HEK293 (cell line): ENCODE results near the gene REX1BD.

ENCODE experiments used
- CTCF ChIA-PET: fragments of 350-600 bp; formaldehyde crosslinking; extraction: SDS; loops from one replicate; lab custom pipeline; 2021; ENCODE audit warnings: antibody characterized with exemption; lab: Yijun Ruan, JAX
- POLR2A ChIA-PET: fragments of 300-600 bp; formaldehyde crosslinking; extraction: SDS; loops from one replicate; lab custom pipeline; 2020; ENCODE audit warnings: antibody characterized with exemption, inconsistent platforms; lab: Yijun Ruan, JAX
- H3K27ac ChIP-seq: fragments of 200-500 bp; sonication (Bioruptor generic); 2 replicates; pipeline ENCODE4 v1.5.1; 2014; ENCODE audit warnings: low read depth, low read length, control low read depth, inconsistent platforms; ENCODE audit errors: extremely low read depth
- H3K36me3 ChIP-seq, 2 experiments: fragments of 200-500 bp in 1 of 2; sonication (Bioruptor generic) in 1 of 2; 1 replicate in 1 of 2; 2 replicates in 1 of 2; pipeline ENCODE4 v1.5.1; 2014 to 2017; ENCODE audit warnings: inconsistent platforms in 2 of 2, low read length in 2 of 2; ENCODE audit not compliant: control insufficient read depth in 2 of 2, insufficient read depth in 1 of 2
- H3K4me1 ChIP-seq: fragments of 200-500 bp; sonication (Bioruptor generic); 2 replicates; pipeline ENCODE4 v1.5.1; 2014; ENCODE audit warnings: mild to moderate bottlenecking, low read length, inconsistent platforms; ENCODE audit not compliant: control insufficient read depth, insufficient read depth
- H3K4me3 ChIP-seq: 2 replicates; pipeline ENCODE4 v1.5.1; 2011; ENCODE audit warnings: low read depth, mild to moderate bottlenecking, control low read depth, low read length, moderate library complexity
- H3K9me3 ChIP-seq: fragments of 200-500 bp; sonication (Bioruptor generic); 2 replicates; pipeline ENCODE4 v1.5.1; 2014; ENCODE audit warnings: low read depth, low read length, inconsistent platforms; ENCODE audit not compliant: control insufficient read depth, insufficient read depth
- GFI1B ChIP-seq: fragments of 450-650 bp; formaldehyde crosslinking; IDR thresholded peaks from 2 replicates; pipeline ENCODE4 v1.5.1; 2016; ENCODE audit warnings: missing biosample characterization, missing genetic modification characterization
- SP3 ChIP-seq: fragments of 450-650 bp; formaldehyde crosslinking; IDR thresholded peaks from 2 replicates; pipeline ENCODE4 v1.5.1; 2016; ENCODE audit warnings: missing biosample characterization, missing genetic modification characterization
- SP7 ChIP-seq: fragments of 450-650 bp; formaldehyde crosslinking; IDR thresholded peaks from 2 replicates; pipeline ENCODE4 v1.5.1; 2016; ENCODE audit warnings: missing biosample characterization, missing genetic modification characterization
- ZBTB8A ChIP-seq: fragments of 450-650 bp; formaldehyde crosslinking; IDR thresholded peaks from 2 replicates; pipeline ENCODE4 v1.5.1; 2016; ENCODE audit warnings: missing biosample characterization, missing genetic modification characterization
- ZEB2 ChIP-seq: fragments of 450-650 bp; formaldehyde crosslinking; IDR thresholded peaks from 2 replicates; pipeline ENCODE4 v1.5.1; 2016; ENCODE audit warnings: missing biosample characterization, missing genetic modification characterization
- ZFP69B ChIP-seq: fragments of 450-650 bp; formaldehyde crosslinking; IDR thresholded peaks from 2 replicates; pipeline ENCODE4 v1.5.1; 2016; ENCODE audit warnings: missing biosample characterization, missing genetic modification characterization
- ZIC2 ChIP-seq: fragments of 450-650 bp; formaldehyde crosslinking; IDR thresholded peaks from 2 replicates; pipeline ENCODE4 v1.5.1; 2016; ENCODE audit warnings: missing biosample characterization, missing genetic modification characterization
- ZNF223 ChIP-seq: fragments of 450-650 bp; formaldehyde crosslinking; IDR thresholded peaks from 2 replicates; pipeline ENCODE4 v1.5.1; 2016; ENCODE audit warnings: missing biosample characterization, missing genetic modification characterization
- ZNF549 ChIP-seq: fragments of 450-650 bp; IDR thresholded peaks from 2 replicates; pipeline ENCODE4 v1.5.1; 2018; ENCODE audit warnings: missing biosample characterization, missing genetic modification characterization, mild to moderate bottlenecking, inconsistent platforms, moderate library complexity
- ZNF571 ChIP-seq: fragments of 450-650 bp; formaldehyde crosslinking; IDR thresholded peaks from 2 replicates; pipeline ENCODE4 v1.5.0; 2017; ENCODE audit warnings: missing biosample characterization, missing genetic modification characterization
- ZSCAN23 ChIP-seq: fragments of 450-650 bp; formaldehyde crosslinking; IDR thresholded peaks from 2 replicates; pipeline ENCODE4 v1.5.1; 2016; ENCODE audit warnings: missing biosample characterization, missing genetic modification characterization
- ZSCAN30 ChIP-seq: fragments of 450-650 bp; IDR thresholded peaks from 2 replicates; pipeline ENCODE4 v1.5.1; 2018; ENCODE audit warnings: missing biosample characterization, mild to moderate bottlenecking, missing genetic modification characterization, moderate library complexity
- ZXDB ChIP-seq: fragments of 450-650 bp; formaldehyde crosslinking; IDR thresholded peaks from 2 replicates; pipeline ENCODE4 v1.5.1; 2016; ENCODE audit warnings: missing biosample characterization, missing genetic modification characterization
- TF ChIP-seq, protein P1 (sequence below): fragments of 450-650 bp; formaldehyde crosslinking; IDR thresholded peaks from 2 replicates; pipeline ENCODE4 v1.5.1; 2017; ENCODE audit warnings: missing biosample characterization, missing genetic modification characterization
- TF ChIP-seq, protein P2 (sequence below): fragments of 450-650 bp; formaldehyde crosslinking; IDR thresholded peaks from 2 replicates; pipeline ENCODE4 v1.5.1; 2016; ENCODE audit warnings: missing biosample characterization, missing genetic modification characterization
- TF ChIP-seq, protein P3 (sequence below): IDR thresholded peaks from 2 replicates; pipeline ENCODE4 v1.6.1; 2011; ENCODE audit warnings: mild to moderate bottlenecking, low read depth, low read length, borderline replicate concordance
- TF ChIP-seq, protein P4 (sequence below): fragments of 450-650 bp; formaldehyde crosslinking; IDR thresholded peaks from 2 replicates; pipeline ENCODE4 v1.5.1; 2016; ENCODE audit warnings: missing biosample characterization, missing genetic modification characterization
- TF ChIP-seq, protein P5 (sequence below): fragments of 450-650 bp; formaldehyde crosslinking; optimal IDR thresholded peaks from 2 replicates; pipeline ENCODE3; 2016; ENCODE audit warnings: missing biosample characterization, mild to moderate bottlenecking, missing genetic modification characterization
- TF ChIP-seq, protein P6 (sequence below): fragments of 450-650 bp; formaldehyde crosslinking; IDR thresholded peaks from 2 replicates; pipeline ENCODE4 v1.5.1; 2016; ENCODE audit warnings: missing biosample characterization, missing genetic modification characterization
- TF ChIP-seq, protein P7 (sequence below): fragments of 450-650 bp; formaldehyde crosslinking; IDR thresholded peaks from 2 replicates; pipeline ENCODE4 v1.5.1; 2016; ENCODE audit warnings: missing biosample characterization, missing genetic modification characterization

The REX1BD gene

DNA sequence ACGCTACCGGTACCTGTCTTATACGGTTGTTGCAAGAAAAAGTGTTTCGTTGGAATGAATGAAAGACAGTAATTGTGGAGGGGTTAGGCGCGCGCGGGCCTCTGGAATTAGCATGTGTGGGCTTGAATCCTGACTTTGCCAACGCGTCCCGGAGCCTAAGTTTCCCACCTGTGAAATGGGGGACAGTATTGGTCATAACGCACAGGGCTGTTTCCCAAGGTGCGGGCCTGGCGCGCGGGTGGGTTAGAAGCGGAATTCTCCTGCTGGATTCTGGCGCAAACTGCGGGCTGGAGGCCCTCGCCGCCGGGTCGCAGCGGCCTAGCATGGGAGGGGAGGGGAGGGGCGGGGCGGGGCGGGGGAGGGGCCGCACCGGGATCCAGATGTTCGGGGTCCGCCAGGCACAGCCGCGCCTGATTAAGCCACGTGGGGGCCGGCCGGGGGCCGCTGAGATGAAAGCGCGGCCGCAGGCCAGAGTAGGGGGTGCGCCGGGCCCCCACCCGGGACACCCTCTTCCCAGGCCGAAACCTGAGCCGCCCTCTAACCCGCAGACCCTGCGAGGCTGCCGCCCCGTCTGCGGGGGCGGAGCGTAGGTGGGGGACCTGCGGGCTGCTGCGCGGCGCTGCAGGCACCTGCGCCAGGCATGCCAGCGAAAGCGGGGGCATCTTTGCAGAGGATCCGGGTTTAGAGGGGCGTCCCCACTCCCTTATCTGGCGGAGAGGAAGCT, 22.9 kb downstream of the REX1BD start (continued):
- TF ChIP-seq, protein P1, sequence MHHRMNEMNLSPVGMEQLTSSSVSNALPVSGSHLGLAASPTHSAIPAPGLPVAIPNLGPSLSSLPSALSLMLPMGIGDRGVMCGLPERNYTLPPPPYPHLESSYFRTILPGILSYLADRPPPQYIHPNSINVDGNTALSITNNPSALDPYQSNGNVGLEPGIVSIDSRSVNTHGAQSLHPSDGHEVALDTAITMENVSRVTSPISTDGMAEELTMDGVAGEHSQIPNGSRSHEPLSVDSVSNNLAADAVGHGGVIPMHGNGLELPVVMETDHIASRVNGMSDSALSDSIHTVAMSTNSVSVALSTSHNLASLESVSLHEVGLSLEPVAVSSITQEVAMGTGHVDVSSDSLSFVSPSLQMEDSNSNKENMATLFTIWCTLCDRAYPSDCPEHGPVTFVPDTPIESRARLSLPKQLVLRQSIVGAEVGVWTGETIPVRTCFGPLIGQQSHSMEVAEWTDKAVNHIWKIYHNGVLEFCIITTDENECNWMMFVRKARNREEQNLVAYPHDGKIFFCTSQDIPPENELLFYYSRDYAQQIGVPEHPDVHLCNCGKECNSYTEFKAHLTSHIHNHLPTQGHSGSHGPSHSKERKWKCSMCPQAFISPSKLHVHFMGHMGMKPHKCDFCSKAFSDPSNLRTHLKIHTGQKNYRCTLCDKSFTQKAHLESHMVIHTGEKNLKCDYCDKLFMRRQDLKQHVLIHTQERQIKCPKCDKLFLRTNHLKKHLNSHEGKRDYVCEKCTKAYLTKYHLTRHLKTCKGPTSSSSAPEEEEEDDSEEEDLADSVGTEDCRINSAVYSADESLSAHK: no peak
- TF ChIP-seq ZNF549 (tag by site-specific recombination) (no peak), ZNF571 (no peak)

DNA sequence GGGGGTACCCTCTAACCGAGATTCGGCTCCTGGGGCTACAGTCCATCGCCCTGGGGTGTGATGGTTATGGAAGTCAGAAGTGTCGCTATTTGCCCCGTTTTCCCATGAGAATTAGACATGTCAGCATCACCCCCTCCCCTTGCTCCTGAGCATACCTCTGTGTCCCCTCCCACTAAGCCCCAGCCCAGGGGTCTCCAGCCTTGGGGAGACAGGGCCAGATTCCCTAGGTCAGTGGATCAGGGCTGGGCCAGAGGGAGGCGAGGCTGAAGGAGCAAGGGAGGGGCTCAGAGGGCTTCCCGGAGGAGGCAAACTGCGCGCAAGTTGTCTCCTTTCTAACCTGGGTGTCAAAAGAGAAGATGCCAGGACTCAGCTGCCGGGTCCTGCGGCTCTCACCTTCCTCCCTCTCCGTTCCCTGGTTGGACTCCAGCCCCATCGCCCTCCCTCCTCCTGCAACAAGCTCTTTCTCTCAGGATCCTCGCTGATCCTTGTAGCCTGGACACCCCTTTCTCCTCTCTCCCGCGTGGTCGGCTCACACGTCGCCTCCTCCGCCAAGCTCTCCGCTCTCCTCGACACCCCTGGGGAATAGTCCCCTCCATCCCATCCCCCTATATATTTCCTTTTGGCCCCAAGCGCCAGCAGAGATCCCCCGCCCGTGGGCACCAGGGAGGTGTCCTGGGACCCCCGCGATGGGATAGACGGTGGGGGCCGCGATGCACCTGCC, 23.6 kb downstream of the REX1BD start:
- Histone ChIP-seq H3K9me3 (no peaks in the 10 kb centered on the region), H3K4me1 (peaks cover 4% of the 10 kb centered on the region), H3K27ac (no peak overlapping the region; the same call in 1 of the 2 replicates), H3K36me3 (no peaks in the 10 kb centered on the region), H3K4me3 (peak overlapping the region; percentile 41)
- POLR2A ChIA-PET: interaction anchor here (0.6 to 1.6 kb wide), 5 partner anchors 9 to 464 kb away, joined by 3 to 5 read pairs (median 3); partner anchors contain the start of genes COPE, DDX49, KXD1 and UBA52
- CTCF ChIA-PET: interaction anchor here (0.6 to 1.0 kb wide), 2 partner anchors 11 to 263 kb away, joined by 3 read pairs; no protein-coding TSS in a partner anchor
- peak; percentile 54; the same call in 1 of the 2 replicates for TF ChIP-seq ZFP69B (tag by site-specific recombination)
- TF ChIP-seq ZEB2 (tag by site-specific recombination): peak; percentile 55
- TF ChIP-seq, protein P2, sequence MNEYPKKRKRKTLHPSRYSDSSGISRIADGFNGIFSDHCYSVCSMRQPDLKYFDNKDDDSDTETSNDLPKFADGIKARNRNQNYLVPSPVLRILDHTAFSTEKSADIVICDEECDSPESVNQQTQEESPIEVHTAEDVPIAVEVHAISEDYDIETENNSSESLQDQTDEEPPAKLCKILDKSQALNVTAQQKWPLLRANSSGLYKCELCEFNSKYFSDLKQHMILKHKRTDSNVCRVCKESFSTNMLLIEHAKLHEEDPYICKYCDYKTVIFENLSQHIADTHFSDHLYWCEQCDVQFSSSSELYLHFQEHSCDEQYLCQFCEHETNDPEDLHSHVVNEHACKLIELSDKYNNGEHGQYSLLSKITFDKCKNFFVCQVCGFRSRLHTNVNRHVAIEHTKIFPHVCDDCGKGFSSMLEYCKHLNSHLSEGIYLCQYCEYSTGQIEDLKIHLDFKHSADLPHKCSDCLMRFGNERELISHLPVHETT: no peak
- peak; percentile 42; the same call in 1 of the 2 replicates for TF ChIP-seq ZXDB (tag by site-specific recombination)
- TF ChIP-seq, protein P3, sequence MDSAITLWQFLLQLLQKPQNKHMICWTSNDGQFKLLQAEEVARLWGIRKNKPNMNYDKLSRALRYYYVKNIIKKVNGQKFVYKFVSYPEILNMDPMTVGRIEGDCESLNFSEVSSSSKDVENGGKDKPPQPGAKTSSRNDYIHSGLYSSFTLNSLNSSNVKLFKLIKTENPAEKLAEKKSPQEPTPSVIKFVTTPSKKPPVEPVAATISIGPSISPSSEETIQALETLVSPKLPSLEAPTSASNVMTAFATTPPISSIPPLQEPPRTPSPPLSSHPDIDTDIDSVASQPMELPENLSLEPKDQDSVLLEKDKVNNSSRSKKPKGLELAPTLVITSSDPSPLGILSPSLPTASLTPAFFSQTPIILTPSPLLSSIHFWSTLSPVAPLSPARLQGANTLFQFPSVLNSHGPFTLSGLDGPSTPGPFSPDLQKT: no peak
- 0 out of 2 replicates have a peak, but pooled peaks have one; percentile 42 for TF ChIP-seq ZSCAN23 (tag by site-specific recombination)
- TF ChIP-seq ZBTB8A: peak; percentile 42; the same call in 1 of the 2 replicates
- TF ChIP-seq, protein P4, sequence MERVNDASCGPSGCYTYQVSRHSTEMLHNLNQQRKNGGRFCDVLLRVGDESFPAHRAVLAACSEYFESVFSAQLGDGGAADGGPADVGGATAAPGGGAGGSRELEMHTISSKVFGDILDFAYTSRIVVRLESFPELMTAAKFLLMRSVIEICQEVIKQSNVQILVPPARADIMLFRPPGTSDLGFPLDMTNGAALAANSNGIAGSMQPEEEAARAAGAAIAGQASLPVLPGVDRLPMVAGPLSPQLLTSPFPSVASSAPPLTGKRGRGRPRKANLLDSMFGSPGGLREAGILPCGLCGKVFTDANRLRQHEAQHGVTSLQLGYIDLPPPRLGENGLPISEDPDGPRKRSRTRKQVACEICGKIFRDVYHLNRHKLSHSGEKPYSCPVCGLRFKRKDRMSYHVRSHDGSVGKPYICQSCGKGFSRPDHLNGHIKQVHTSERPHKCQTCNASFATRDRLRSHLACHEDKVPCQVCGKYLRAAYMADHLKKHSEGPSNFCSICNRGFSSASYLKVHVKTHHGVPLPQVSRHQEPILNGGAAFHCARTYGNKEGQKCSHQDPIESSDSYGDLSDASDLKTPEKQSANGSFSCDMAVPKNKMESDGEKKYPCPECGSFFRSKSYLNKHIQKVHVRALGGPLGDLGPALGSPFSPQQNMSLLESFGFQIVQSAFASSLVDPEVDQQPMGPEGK (tag by site-specific recombination): peak; percentile 92
- TF ChIP-seq, protein P5, sequence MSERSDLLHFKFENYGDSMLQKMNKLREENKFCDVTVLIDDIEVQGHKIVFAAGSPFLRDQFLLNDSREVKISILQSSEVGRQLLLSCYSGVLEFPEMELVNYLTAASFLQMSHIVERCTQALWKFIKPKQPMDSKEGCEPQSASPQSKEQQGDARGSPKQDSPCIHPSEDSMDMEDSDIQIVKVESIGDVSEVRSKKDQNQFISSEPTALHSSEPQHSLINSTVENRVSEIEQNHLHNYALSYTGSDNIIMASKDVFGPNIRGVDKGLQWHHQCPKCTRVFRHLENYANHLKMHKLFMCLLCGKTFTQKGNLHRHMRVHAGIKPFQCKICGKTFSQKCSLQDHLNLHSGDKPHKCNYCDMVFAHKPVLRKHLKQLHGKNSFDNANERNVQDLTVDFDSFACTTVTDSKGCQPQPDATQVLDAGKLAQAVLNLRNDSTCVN (tag by site-specific recombination): no peak
- TF ChIP-seq ZSCAN30 (tag by site-specific recombination): no peak
- no peak for TF ChIP-seq ZNF223 (tag by site-specific recombination)
- TF ChIP-seq ZIC2 (tag by site-specific recombination): peak; percentile 29; the same call in 1 of the 2 replicates
- peak; percentile 66 for TF ChIP-seq SP7 (tag by site-specific recombination)
- peak; percentile 19 for TF ChIP-seq SP3 (tag by site-specific recombination)
- no peak for TF ChIP-seq GFI1B (tag by site-specific recombination)
- TF ChIP-seq, protein P6, sequence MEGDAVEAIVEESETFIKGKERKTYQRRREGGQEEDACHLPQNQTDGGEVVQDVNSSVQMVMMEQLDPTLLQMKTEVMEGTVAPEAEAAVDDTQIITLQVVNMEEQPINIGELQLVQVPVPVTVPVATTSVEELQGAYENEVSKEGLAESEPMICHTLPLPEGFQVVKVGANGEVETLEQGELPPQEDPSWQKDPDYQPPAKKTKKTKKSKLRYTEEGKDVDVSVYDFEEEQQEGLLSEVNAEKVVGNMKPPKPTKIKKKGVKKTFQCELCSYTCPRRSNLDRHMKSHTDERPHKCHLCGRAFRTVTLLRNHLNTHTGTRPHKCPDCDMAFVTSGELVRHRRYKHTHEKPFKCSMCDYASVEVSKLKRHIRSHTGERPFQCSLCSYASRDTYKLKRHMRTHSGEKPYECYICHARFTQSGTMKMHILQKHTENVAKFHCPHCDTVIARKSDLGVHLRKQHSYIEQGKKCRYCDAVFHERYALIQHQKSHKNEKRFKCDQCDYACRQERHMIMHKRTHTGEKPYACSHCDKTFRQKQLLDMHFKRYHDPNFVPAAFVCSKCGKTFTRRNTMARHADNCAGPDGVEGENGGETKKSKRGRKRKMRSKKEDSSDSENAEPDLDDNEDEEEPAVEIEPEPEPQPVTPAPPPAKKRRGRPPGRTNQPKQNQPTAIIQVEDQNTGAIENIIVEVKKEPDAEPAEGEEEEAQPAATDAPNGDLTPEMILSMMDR (tag by site-specific recombination): no peak
- TF ChIP-seq, protein P7, sequence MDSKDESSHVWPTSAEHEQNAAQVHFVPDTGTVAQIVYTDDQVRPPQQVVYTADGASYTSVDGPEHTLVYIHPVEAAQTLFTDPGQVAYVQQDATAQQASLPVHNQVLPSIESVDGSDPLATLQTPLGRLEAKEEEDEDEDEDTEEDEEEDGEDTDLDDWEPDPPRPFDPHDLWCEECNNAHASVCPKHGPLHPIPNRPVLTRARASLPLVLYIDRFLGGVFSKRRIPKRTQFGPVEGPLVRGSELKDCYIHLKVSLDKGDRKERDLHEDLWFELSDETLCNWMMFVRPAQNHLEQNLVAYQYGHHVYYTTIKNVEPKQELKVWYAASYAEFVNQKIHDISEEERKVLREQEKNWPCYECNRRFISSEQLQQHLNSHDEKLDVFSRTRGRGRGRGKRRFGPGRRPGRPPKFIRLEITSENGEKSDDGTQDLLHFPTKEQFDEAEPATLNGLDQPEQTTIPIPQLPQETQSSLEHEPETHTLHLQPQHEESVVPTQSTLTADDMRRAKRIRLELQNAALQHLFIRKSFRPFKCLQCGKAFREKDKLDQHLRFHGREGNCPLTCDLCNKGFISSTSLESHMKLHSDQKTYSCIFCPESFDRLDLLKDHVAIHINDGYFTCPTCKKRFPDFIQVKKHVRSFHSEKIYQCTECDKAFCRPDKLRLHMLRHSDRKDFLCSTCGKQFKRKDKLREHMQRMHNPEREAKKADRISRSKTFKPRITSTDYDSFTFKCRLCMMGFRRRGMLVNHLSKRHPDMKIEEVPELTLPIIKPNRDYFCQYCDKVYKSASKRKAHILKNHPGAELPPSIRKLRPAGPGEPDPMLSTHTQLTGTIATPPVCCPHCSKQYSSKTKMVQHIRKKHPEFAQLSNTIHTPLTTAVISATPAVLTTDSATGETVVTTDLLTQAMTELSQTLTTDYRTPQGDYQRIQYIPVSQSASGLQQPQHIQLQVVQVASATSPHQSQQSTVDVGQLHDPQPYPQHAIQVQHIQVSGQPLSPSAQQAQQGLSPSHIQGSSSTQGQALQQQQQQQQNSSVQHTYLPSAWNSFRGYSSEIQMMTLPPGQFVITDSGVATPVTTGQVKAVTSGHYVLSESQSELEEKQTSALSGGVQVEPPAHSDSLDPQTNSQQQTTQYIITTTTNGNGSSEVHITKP (tag by site-specific recombination): peak; percentile 81
